Panc1 (cell line): Measurements from ENCODE around the gene CREBBP.

Source experiments
- CTCF ChIP-seq: fragments of 450-650 bp; IDR thresholded peaks from 2 replicates; pipeline ENCODE4 v1.5.1; 2017; ENCODE audit warnings: mild to moderate bottlenecking
- POLR2AphosphoS5 ChIP-seq: IDR thresholded peaks from 2 replicates; pipeline ENCODE4 v1.6.1; 2012; ENCODE audit warnings: mild to moderate bottlenecking, low read depth, low read length, moderate library complexity
- REST ChIP-seq, 2 experiments: IDR thresholded peaks; 2 replicates each; pipeline ENCODE4 v1.6.1; 2011 to 2012; ENCODE audit warnings: low read depth in 2 of 2, control low read depth in 1 of 2, low read length in 1 of 2, mild to moderate bottlenecking in 1 of 2, moderate library complexity in 1 of 2; ENCODE audit not compliant: insufficient read depth in 1 of 2
- SIN3A ChIP-seq: IDR thresholded peaks from 2 replicates; pipeline ENCODE4 v1.6.1; 2012; ENCODE audit warnings: low read depth, mild to moderate bottlenecking, low read length, moderate library complexity, borderline replicate concordance; ENCODE audit not compliant: insufficient read depth

GRCh38 chr16:3769013-3769412 lies 111.5 kb downstream of the CREBBP start:
- TF ChIP-seq CTCF (no peak), REST (IDR thresholded peaks at IDR 0.05; ENCODE audit: insufficient read depth in 1 of 2, low read depth in 2 of 2, low read length in 1 of 2) (no peak), POLR2AphosphoS5 (no peak), SIN3A (no peak)
